Activated T-cell treated with anti-CD3 and anti-CD28 coated beads, Interleukin-2, amount 50 U/mL, for 4 hours (primary cell): ENCODE measurements around the gene SLC2A5. TPM values are rescaled to one million over a fixed set of nuclear protein-coding genes. Genes with fewer than 3 reads are reported as not detected.

Experiments used
- ATAC-seq, 2 donors: fragments of 200-7000 bp; cut with Tn5 transposase; one replicate each; pipeline ENCODE4 v1.10.0; 2021
- DNase-seq: peaks from one replicate; pipeline ENCODE4 v3.0.0-alpha.2; 2020
- H3K27me3 Mint-ChIP-seq: one replicate; pipeline ENCODE4 v1.8.0; 2021; ENCODE audit warnings: low read depth, mixed read lengths
- H3K36me3 Mint-ChIP-seq: one replicate; pipeline ENCODE4 v1.8.0; 2022; ENCODE audit warnings: mixed read lengths; ENCODE audit not compliant: insufficient read depth
- H3K4me1 Mint-ChIP-seq: one replicate; pipeline ENCODE4 v1.8.0; 2021; ENCODE audit warnings: low read depth, mixed read lengths
- H3K4me3 Mint-ChIP-seq: one replicate; pipeline ENCODE4 v1.8.0; 2021; ENCODE audit warnings: mild to moderate bottlenecking, moderate library complexity, mixed read lengths
- H3K9me3 Mint-ChIP-seq: one replicate; pipeline ENCODE4 v1.8.0; 2021; ENCODE audit warnings: mixed read lengths
- total RNA-seq, 3 donors: library from RNA; stranded (reverse); gene quantifications; one replicate each; pipeline ENCODE4 v1.2.1, GENCODE V29; 2021

SLC2A5 gene
- total RNA-seq, 3 donors from 2014 or later: not detected

- Mint-ChIP-seq H3K36me3 (no peaks in the 10 kb centered on the region), H3K4me1 (peaks cover 3% of the 10 kb centered on the region), H3K27me3 (no peaks in the 10 kb centered on the region), H3K9me3 (no peaks in the 10 kb centered on the region), H3K4me3 (no peak overlapping the region)
- DNase-seq (no peak), ATAC-seq (no peak)
These were observed 9.3 kb downstream of the SLC2A5 start for GRCh38 chr1:9059891-9060744.

GRCh38 chr1:9058465-9058864 lies 11.0 kb downstream of the SLC2A5 start:
- no peak for DNase-seq
- Mint-ChIP-seq H3K27me3 (no peaks in the 10 kb centered on the region), H3K4me1 (no peaks in the 10 kb centered on the region), H3K4me3 (no peak overlapping the region), H3K36me3 (no peaks in the 10 kb centered on the region), H3K9me3 (no peaks in the 10 kb centered on the region)
- ATAC-seq: no peak

GRCh38 chr1:9057851-9058250 lies 11.6 kb downstream of the SLC2A5 start:
- Mint-ChIP-seq H3K4me1 (no peaks in the 10 kb centered on the region), H3K36me3 (no peaks in the 10 kb centered on the region), H3K9me3 (no peaks in the 10 kb centered on the region), H3K4me3 (no peak overlapping the region), H3K27me3 (no peaks in the 10 kb centered on the region)
- no peak for ATAC-seq
- no peak for DNase-seq

- H3K4me3 Mint-ChIP-seq: no peak overlapping the region
These were observed 17.0 kb downstream of the SLC2A5 start for GRCh38 chr1:9052272-9053049.

GRCh38 chr1:9051379-9051778 lies 18.1 kb downstream of the SLC2A5 start:
- Mint-ChIP-seq H3K4me3 (no peak overlapping the region), H3K36me3 (no peaks in the 10 kb centered on the region), H3K4me1 (no peaks in the 10 kb centered on the region), H3K9me3 (no peaks in the 10 kb centered on the region), H3K27me3 (peaks cover 4% of the 10 kb centered on the region)
- ATAC-seq (no peak), DNase-seq (no peak)

More at GRCh38 chr1:9052272-9053049, 17.0 kb downstream of the SLC2A5 start:
- H3K36me3 Mint-ChIP-seq: no peaks in the 10 kb centered on the region
- ATAC-seq (no peak), DNase-seq (no peak)
- peaks cover 4% of the 10 kb centered on the region for H3K27me3 Mint-ChIP-seq
- H3K9me3 Mint-ChIP-seq: no peaks in the 10 kb centered on the region
- H3K4me1 Mint-ChIP-seq: no peaks in the 10 kb centered on the region

GRCh38 chr1:9050803-9051202 lies 18.6 kb downstream of the SLC2A5 start:
- no peak for DNase-seq
- no peak overlapping the region for H3K4me3 Mint-ChIP-seq

GRCh38 chr1:9048551-9048950 lies 20.9 kb downstream of the SLC2A5 start:
- Mint-ChIP-seq H3K27me3 (peaks cover 4% of the 10 kb centered on the region), H3K9me3 (no peaks in the 10 kb centered on the region), H3K4me3 (no peak overlapping the region), H3K4me1 (no peaks in the 10 kb centered on the region), H3K36me3 (no peaks in the 10 kb centered on the region)
- no peak for ATAC-seq
- no peak for DNase-seq

More at GRCh38 chr1:9050803-9051202, 18.6 kb downstream of the SLC2A5 start:
- H3K36me3 Mint-ChIP-seq: no peaks in the 10 kb centered on the region
- peaks cover 4% of the 10 kb centered on the region for H3K27me3 Mint-ChIP-seq
- no peak for ATAC-seq
- no peaks in the 10 kb centered on the region for H3K4me1 Mint-ChIP-seq
- no peaks in the 10 kb centered on the region for H3K9me3 Mint-ChIP-seq

- Mint-ChIP-seq H3K4me3 (no peak overlapping the region), H3K36me3 (no peaks in the 10 kb centered on the region), H3K27me3 (peaks cover 4% of the 10 kb centered on the region), H3K9me3 (no peaks in the 10 kb centered on the region), H3K4me1 (no peaks in the 10 kb centered on the region)
- DNase-seq (no peak), ATAC-seq (no peak)
These were observed 22.4 kb downstream of the SLC2A5 start for GRCh38 chr1:9047019-9047418.

GRCh38 chr1:9045861-9046510 lies 23.4 kb downstream of the SLC2A5 start:
- Mint-ChIP-seq H3K27me3 (peaks cover 4% of the 10 kb centered on the region), H3K4me3 (no peak overlapping the region), H3K36me3 (no peaks in the 10 kb centered on the region), H3K4me1 (no peaks in the 10 kb centered on the region), H3K9me3 (no peaks in the 10 kb centered on the region)
- ATAC-seq (no peak), DNase-seq (no peak)

GRCh38 chr1:9044236-9044635 lies 25.2 kb downstream of the SLC2A5 start:
- ATAC-seq (no peak), DNase-seq (no peak)
- Mint-ChIP-seq H3K4me1 (no peaks in the 10 kb centered on the region), H3K36me3 (no peaks in the 10 kb centered on the region), H3K4me3 (no peak overlapping the region), H3K9me3 (no peaks in the 10 kb centered on the region), H3K27me3 (peaks cover 3% of the 10 kb centered on the region)

- no peak for ATAC-seq
- H3K27me3 Mint-ChIP-seq: peaks cover 2% of the 10 kb centered on the region
- no peak overlapping the region for H3K4me3 Mint-ChIP-seq
- H3K9me3 Mint-ChIP-seq: no peaks in the 10 kb centered on the region
- no peaks in the 10 kb centered on the region for H3K4me1 Mint-ChIP-seq
- no peaks in the 10 kb centered on the region for H3K36me3 Mint-ChIP-seq
- DNase-seq: no peak
These were observed 27.2 kb downstream of the SLC2A5 start for GRCh38 chr1:9042272-9042671.

GRCh38 chr1:9041116-9041779 lies 28.2 kb downstream of the SLC2A5 start:
- DNase-seq (no peak), ATAC-seq (no peak)
- Mint-ChIP-seq H3K27me3 (peaks cover 2% of the 10 kb centered on the region), H3K4me1 (peaks cover 1% of the 10 kb centered on the region), H3K4me3 (no peak overlapping the region), H3K36me3 (no peaks in the 10 kb centered on the region), H3K9me3 (no peaks in the 10 kb centered on the region)

GRCh38 chr1:9040659-9041030 lies 28.8 kb downstream of the SLC2A5 start:
- H3K36me3 Mint-ChIP-seq: no peaks in the 10 kb centered on the region
- no peak for ATAC-seq
- peaks cover 1% of the 10 kb centered on the region for H3K4me1 Mint-ChIP-seq

More at GRCh38 chr1:9040659-9041030, 28.8 kb downstream of the SLC2A5 start:
- H3K4me3 Mint-ChIP-seq: no peak overlapping the region
- peaks cover 2% of the 10 kb centered on the region for H3K27me3 Mint-ChIP-seq
- no peak for DNase-seq
- peaks cover under 1% of the 10 kb centered on the region for H3K9me3 Mint-ChIP-seq
